GM23338 (cell line): ENCODE results near the gene REG1A. TPM values are rescaled to one million over a fixed set of nuclear protein-coding genes. Genes with fewer than 3 reads are reported as not detected.

Experiments used
- ATAC-seq: fragments of 200-7000 bp; cut with Tn5 transposase; 3 replicates; pipeline ENCODE4 v1.9.1; 2020
- DNase-seq: peaks from one replicate; pipeline ENCODE4 v3.0.0-alpha.2; 2015; ENCODE audit warnings: low spot score
- H2AFZ ChIP-seq: fragments of 200-600 bp; sonication (generic); 2 replicates; pipeline ENCODE4 v1.8.0; 2016; ENCODE audit warnings: antibody characterized with exemption, mild to moderate bottlenecking, moderate library complexity
- H3F3A ChIP-seq: fragments of 200-600 bp; sonication (generic); replicated peaks from 2 replicates; pipeline ENCODE4 v1.8.0; 2017; ENCODE audit warnings: antibody characterized with exemption, mixed run types, low read depth
- H3K27ac ChIP-seq: fragments of 200-600 bp; sonication (generic); 2 replicates; pipeline ENCODE4 v1.6.1; 2016; ENCODE audit warnings: low read depth
- H3K27me3 ChIP-seq: fragments of 200-600 bp; sonication (generic); 2 replicates; pipeline ENCODE4 v1.8.0; 2016; ENCODE audit warnings: mild to moderate bottlenecking, mixed run types, moderate library complexity; ENCODE audit not compliant: insufficient read depth
- H3K36me3 ChIP-seq: fragments of 200-600 bp; sonication (generic); 2 replicates; pipeline ENCODE4 v1.8.0; 2016; ENCODE audit warnings: mild to moderate bottlenecking; ENCODE audit not compliant: insufficient read depth
- H3K4me1 ChIP-seq: fragments of 200-600 bp; sonication (generic); 2 replicates; pipeline ENCODE4 v1.8.0; 2016; ENCODE audit warnings: mild to moderate bottlenecking, moderate library complexity; ENCODE audit not compliant: insufficient read depth
- H3K4me2 ChIP-seq: fragments of 200-600 bp; sonication (generic); 2 replicates; pipeline ENCODE4 v1.7.1; 2017; ENCODE audit warnings: mixed run types
- H3K4me3 ChIP-seq: fragments of 200-600 bp; sonication (generic); 2 replicates; pipeline ENCODE4 v1.6.1; 2016; ENCODE audit warnings: mixed run types
- H3K79me2 ChIP-seq: fragments of 200-600 bp; sonication (generic); replicated peaks from 2 replicates; pipeline ENCODE4 v1.8.0; 2017; ENCODE audit warnings: mild to moderate bottlenecking; ENCODE audit not compliant: insufficient read depth
- H3K9me2 ChIP-seq: fragments of 200-600 bp; sonication (generic); 2 replicates; pipeline ENCODE4 v1.8.0; 2017; ENCODE audit not compliant: insufficient read depth
- H4K20me1 ChIP-seq: fragments of 200-600 bp; sonication (generic); replicated peaks from 2 replicates; pipeline ENCODE4 v1.8.0; 2017; ENCODE audit warnings: mild to moderate bottlenecking; ENCODE audit not compliant: insufficient read depth
- H3K27ac Mint-ChIP-seq: 2 replicates; pipeline ENCODE4 v1.8.0; 2020; ENCODE audit warnings: inconsistent platforms, mild to moderate bottlenecking, moderate library complexity, mixed read lengths
- H3K27me3 Mint-ChIP-seq: 3 replicates; pipeline ENCODE4 v1.8.0; 2022; ENCODE audit warnings: low read depth, mild to moderate bottlenecking, moderate library complexity, mixed read lengths, inconsistent platforms; ENCODE audit not compliant: insufficient read depth, poor library complexity
- H3K36me3 Mint-ChIP-seq: 3 replicates; pipeline ENCODE4 v1.8.0; 2021; ENCODE audit warnings: low read depth, mild to moderate bottlenecking, inconsistent platforms, moderate library complexity, mixed read lengths
- H3K4me1 Mint-ChIP-seq: 3 replicates; pipeline ENCODE4 v1.8.0; 2020; ENCODE audit warnings: mild to moderate bottlenecking, inconsistent platforms, mixed read lengths
- H3K4me3 Mint-ChIP-seq: 3 replicates; pipeline ENCODE4 v1.8.0; 2021; ENCODE audit warnings: moderate library complexity, mild to moderate bottlenecking, inconsistent platforms, mixed read lengths
- H3K9me3 Mint-ChIP-seq: 3 replicates; pipeline ENCODE4 v1.8.0; 2020; ENCODE audit warnings: moderate library complexity, mild to moderate bottlenecking, inconsistent platforms, mixed read lengths
- CREB1 ChIP-seq: fragments of 250-450 bp; sonication (Bioruptor Pico); IDR thresholded peaks from 2 replicates; pipeline ENCODE4 v1.5.0; 2020; ENCODE audit warnings: low read depth, mild to moderate bottlenecking, moderate library complexity
- EZH2 ChIP-seq: fragments of 200-600 bp; sonication (generic); IDR thresholded peaks from one replicate; pipeline ENCODE4 v1.8.0; 2017; ENCODE audit warnings: antibody characterized with exemption, mild to moderate bottlenecking, low read depth; ENCODE audit not compliant: unreplicated experiment
- EZH2phosphoT487 ChIP-seq: fragments of 200-600 bp; sonication (generic); IDR thresholded peaks from one replicate; pipeline ENCODE4 v1.8.1; 2018; ENCODE audit warnings: antibody characterized with exemption; ENCODE audit not compliant: unreplicated experiment
- JUNB ChIP-seq: IDR thresholded peaks from one replicate; pipeline ENCODE4 v1.6.1; 2016; ENCODE audit warnings: antibody characterized with exemption; ENCODE audit not compliant: unreplicated experiment
- NANOG ChIP-seq: IDR thresholded peaks from 2 replicates; pipeline ENCODE4 v1.6.1; 2016; ENCODE audit warnings: antibody characterized with exemption, borderline replicate concordance
- STAT1 ChIP-seq: IDR thresholded peaks from one replicate; pipeline ENCODE4 v1.6.1; 2016; ENCODE audit warnings: antibody characterized with exemption; ENCODE audit not compliant: unreplicated experiment
- ZNF114 ChIP-seq: fragments of 250-450 bp; sonication (Bioruptor Pico); IDR thresholded peaks from 2 replicates; pipeline ENCODE4 v1.5.0; 2020; ENCODE audit warnings: mild to moderate bottlenecking, moderate library complexity
- ZNF331 ChIP-seq: fragments of 250-450 bp; sonication (Bioruptor Pico); IDR thresholded peaks from 2 replicates; pipeline ENCODE4 v1.5.0; 2020; ENCODE audit warnings: low read depth, mild to moderate bottlenecking, moderate library complexity
- polyA plus RNA-seq: library from polyadenylated mRNA; unstranded; fragments of >200 nt; fragmentation: Nextera tagmentation; extraction: Ambion mirVana; gene quantifications from 2 replicates; pipeline ENCODE4 v1.2.1, GENCODE V29; 2016
- total RNA-seq: library from RNA; depleted of rRNA; stranded (reverse); fragments of >200 nt; shearing (Covaris generic); gene quantifications from 2 replicates; pipeline ENCODE4 v1.2.3, GENCODE V29; 2014
- TF ChIP-seq, protein P1 (sequence below): IDR thresholded peaks from one replicate; pipeline ENCODE4 v1.6.1; 2018; ENCODE audit warnings: antibody characterized with exemption; ENCODE audit not compliant: unreplicated experiment
- TF ChIP-seq, protein P2 (sequence below), 2 experiments: fragments of 200-600 bp in 1 of 2; sonication (generic) in 1 of 2; conservative IDR thresholded peaks; 2 replicates each; pipeline versions ENCODE4 v1.5.1 to v1.6.1; 2016 to 2017; ENCODE audit warnings: antibody characterized with exemption in 2 of 2, low read depth in 2 of 2, mild to moderate bottlenecking in 2 of 2, moderate library complexity in 1 of 2
- TF ChIP-seq, protein P3 (sequence below): IDR thresholded peaks from 2 replicates; pipeline ENCODE4 v1.6.1; 2016; ENCODE audit warnings: antibody characterized with exemption

REG1A gene
- total and polyA plus RNA-seq, 2 experiments from 2014 or later: not detected

DNA sequence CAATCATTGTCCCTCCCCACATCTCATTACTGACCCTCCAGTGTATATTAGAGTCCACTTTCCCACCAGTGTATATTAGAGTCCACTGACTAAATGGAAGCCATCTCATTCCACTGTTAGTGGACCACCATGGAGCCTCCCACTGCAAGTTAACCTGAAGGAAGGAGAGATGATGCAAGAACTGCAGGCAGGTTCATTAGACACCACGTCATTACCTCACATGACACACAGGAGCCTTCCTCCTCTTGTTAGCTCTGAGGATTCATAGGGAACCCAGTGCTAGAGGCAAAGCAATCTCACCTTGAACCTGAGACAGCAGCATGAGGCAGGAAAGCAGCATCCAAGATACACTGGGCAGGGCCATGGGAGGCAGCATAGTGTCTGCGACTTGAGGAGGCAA is 38.7 kb downstream of the REG1A start (continued):
- no peak for TF ChIP-seq CREB1 (CRISPR knock-in tag)
- no peak for TF ChIP-seq JUNB
- TF ChIP-seq, protein P1, sequence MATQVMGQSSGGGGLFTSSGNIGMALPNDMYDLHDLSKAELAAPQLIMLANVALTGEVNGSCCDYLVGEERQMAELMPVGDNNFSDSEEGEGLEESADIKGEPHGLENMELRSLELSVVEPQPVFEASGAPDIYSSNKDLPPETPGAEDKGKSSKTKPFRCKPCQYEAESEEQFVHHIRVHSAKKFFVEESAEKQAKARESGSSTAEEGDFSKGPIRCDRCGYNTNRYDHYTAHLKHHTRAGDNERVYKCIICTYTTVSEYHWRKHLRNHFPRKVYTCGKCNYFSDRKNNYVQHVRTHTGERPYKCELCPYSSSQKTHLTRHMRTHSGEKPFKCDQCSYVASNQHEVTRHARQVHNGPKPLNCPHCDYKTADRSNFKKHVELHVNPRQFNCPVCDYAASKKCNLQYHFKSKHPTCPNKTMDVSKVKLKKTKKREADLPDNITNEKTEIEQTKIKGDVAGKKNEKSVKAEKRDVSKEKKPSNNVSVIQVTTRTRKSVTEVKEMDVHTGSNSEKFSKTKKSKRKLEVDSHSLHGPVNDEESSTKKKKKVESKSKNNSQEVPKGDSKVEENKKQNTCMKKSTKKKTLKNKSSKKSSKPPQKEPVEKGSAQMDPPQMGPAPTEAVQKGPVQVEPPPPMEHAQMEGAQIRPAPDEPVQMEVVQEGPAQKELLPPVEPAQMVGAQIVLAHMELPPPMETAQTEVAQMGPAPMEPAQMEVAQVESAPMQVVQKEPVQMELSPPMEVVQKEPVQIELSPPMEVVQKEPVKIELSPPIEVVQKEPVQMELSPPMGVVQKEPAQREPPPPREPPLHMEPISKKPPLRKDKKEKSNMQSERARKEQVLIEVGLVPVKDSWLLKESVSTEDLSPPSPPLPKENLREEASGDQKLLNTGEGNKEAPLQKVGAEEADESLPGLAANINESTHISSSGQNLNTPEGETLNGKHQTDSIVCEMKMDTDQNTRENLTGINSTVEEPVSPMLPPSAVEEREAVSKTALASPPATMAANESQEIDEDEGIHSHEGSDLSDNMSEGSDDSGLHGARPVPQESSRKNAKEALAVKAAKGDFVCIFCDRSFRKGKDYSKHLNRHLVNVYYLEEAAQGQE: no peak
- no peak for TF ChIP-seq NANOG
- no peak for TF ChIP-seq STAT1

DNA sequence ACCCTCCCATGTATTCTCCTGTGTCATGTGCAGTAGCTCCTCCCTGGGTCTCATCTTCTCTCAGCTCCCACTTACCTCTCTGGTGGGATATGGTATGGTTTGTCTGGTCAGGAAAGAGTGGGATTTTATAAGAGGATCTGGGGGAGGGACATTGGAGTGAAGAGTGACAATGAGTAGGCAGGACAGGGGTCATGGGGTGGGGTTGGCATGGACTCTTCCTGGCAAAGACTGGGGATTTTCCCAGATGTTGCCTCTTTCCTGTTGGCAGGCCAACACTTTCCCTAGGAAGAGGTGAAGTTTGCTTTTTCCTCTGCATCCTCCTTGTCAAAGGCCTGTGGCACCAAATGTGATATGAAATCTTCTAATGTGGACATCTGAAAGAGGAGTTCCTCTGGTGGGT is 39.4 kb downstream of the REG1A start, which contains the start of gene REG3A:
REG3A (minus strand) TSS at position 101 of the 400 bp plus-strand sequence. CDS start 348 bp downstream, outside the sequence.
- Histone ChIP-seq H3F3A (no peaks in the 10 kb centered on the region), H3K9me2 (peaks cover 16% of the 10 kb centered on the region), H4K20me1 (no peaks in the 10 kb centered on the region), H3K4me3 (no peak within 1 kb of the TSS), H3K79me2 (no peaks in the 10 kb centered on the region), H3K4me2 (no peak within 1 kb of the TSS), H3K27ac (no peak within 1 kb of the TSS), H3K4me1 (no peaks in the 10 kb centered on the region), H2AFZ (no peak within 1 kb of the TSS), H3K36me3 (no peaks in the 10 kb centered on the region), H3K27me3 (no peaks in the 10 kb centered on the region)
- Mint-ChIP-seq H3K4me1 (no peaks in the 10 kb centered on the region), H3K36me3 (no peaks in the 10 kb centered on the region), H3K4me3 (no peak within 1 kb of the TSS), H3K27me3 (no peaks in the 10 kb centered on the region), H3K9me3 (no peaks in the 10 kb centered on the region; the same call in 2 of the 3 replicates), H3K27ac (no peak within 1 kb of the TSS)
- ATAC-seq (no peak), DNase-seq (no peak)
- TF ChIP-seq ZNF331 (CRISPR knock-in tag): no peak
- TF ChIP-seq EZH2: no peak
- TF ChIP-seq ZNF114 (CRISPR knock-in tag): no peak
- TF ChIP-seq, protein P2, sequence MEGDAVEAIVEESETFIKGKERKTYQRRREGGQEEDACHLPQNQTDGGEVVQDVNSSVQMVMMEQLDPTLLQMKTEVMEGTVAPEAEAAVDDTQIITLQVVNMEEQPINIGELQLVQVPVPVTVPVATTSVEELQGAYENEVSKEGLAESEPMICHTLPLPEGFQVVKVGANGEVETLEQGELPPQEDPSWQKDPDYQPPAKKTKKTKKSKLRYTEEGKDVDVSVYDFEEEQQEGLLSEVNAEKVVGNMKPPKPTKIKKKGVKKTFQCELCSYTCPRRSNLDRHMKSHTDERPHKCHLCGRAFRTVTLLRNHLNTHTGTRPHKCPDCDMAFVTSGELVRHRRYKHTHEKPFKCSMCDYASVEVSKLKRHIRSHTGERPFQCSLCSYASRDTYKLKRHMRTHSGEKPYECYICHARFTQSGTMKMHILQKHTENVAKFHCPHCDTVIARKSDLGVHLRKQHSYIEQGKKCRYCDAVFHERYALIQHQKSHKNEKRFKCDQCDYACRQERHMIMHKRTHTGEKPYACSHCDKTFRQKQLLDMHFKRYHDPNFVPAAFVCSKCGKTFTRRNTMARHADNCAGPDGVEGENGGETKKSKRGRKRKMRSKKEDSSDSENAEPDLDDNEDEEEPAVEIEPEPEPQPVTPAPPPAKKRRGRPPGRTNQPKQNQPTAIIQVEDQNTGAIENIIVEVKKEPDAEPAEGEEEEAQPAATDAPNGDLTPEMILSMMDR (conservative IDR thresholded peaks at IDR 0.05; ENCODE audit: low read depth in 2 of 2): no peak
- TF ChIP-seq JUNB: no peak
- TF ChIP-seq, protein P3, sequence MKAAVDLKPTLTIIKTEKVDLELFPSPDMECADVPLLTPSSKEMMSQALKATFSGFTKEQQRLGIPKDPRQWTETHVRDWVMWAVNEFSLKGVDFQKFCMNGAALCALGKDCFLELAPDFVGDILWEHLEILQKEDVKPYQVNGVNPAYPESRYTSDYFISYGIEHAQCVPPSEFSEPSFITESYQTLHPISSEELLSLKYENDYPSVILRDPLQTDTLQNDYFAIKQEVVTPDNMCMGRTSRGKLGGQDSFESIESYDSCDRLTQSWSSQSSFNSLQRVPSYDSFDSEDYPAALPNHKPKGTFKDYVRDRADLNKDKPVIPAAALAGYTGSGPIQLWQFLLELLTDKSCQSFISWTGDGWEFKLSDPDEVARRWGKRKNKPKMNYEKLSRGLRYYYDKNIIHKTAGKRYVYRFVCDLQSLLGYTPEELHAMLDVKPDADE: no peak
- TF ChIP-seq CREB1 (CRISPR knock-in tag): no peak
- no peak for TF ChIP-seq NANOG
- TF ChIP-seq, protein P1: no peak
- no peak for TF ChIP-seq EZH2phosphoT487
- TF ChIP-seq STAT1: no peak
